ENCODE data around the gene MTFP1. TPM values are rescaled to one million over a fixed set of nuclear protein-coding genes. Genes with fewer than 3 reads are reported as not detected.

Gene MTFP1
- total RNA-seq, 1 experiment from 2014 or later, result 18.5 TPM

- no peaks in the 10 kb centered on the region for H3K9me2 ChIP-seq (ENCODE audit: insufficient read depth)
- H3F3A ChIP-seq (ENCODE audit: insufficient read depth, low read depth), result peaks cover 81% of the 10 kb centered on the region
- H3K27me3 ChIP-seq (ENCODE audit: insufficient read depth, low read depth), result no peaks in the 10 kb centered on the region
- H3K4me3 ChIP-seq, result peak overlapping the region; percentile 70; the same call in 1 of the 2 replicates
- no peaks in the 10 kb centered on the region for H3K9me3 ChIP-seq (ENCODE audit: insufficient read depth, low read depth)
- H3K79me2 ChIP-seq (ENCODE audit: low read depth), result peaks cover 24% of the 10 kb centered on the region
- DNase-seq, result peak; percentile 56 to 97
- no TSS peak for BruUV-seq (replicated peaks)
- no peak overlapping the region for H2AFZ ChIP-seq
- H3K36me3 ChIP-seq (ENCODE audit: low read depth), result peaks cover 44% of the 10 kb centered on the region
- H4K20me1 ChIP-seq (ENCODE audit: insufficient read depth), result no peaks in the 10 kb centered on the region
- POLR2A ChIA-PET (ENCODE audit: unreplicated experiment), result interaction anchor here (0.5 to 0.7 kb wide), 4 partner anchors 24 to 36 kb away, joined by 3 to 7 read pairs (median 6); no protein-coding TSS in a partner anchor
- peak overlapping the region; percentile 88 for H3K4me2 ChIP-seq
- CTCF ChIA-PET, result interaction anchor here (1.0 kb wide), 2 partner anchors 9 to 24 kb away, joined by 3 to 7 read pairs; partner anchors contain the start of gene SEC14L2
- TF ChIP-seq EZH2 (IDR thresholded peaks at IDR 0.05; ENCODE audit: low read depth) (no peak), CTCF (conservative IDR thresholded peaks at IDR 0.05) (no peak)
- peak overlapping the region; percentile 93 for H3K27ac ChIP-seq
- intact Hi-C loops (cut with micrococcal nuclease; ENCODE audit: unreplicated experiment), result loop anchor here (1.0 to 10.0 kb wide), 2 partner anchors 22 to 184 kb away; partner anchors contain the start of gene TCN2
- H3K4me1 ChIP-seq (replicated peaks; ENCODE audit: insufficient read depth), result peaks cover 68% of the 10 kb centered on the region
Observed at GRCh38 chr22:30420347-30421125, 5.0 kb upstream of the MTFP1 start.

- H3K27ac ChIP-seq, result peak overlapping the region; percentile 93
- no peaks in the 10 kb centered on the region for H4K20me1 ChIP-seq (ENCODE audit: insufficient read depth)
- ChIA-PET POLR2A (ENCODE audit: unreplicated experiment) (interaction anchor here (0.6 to 0.7 kb wide), 4 partner anchors 16 to 141 kb away, joined by 3 to 6 read pairs (median 4); no protein-coding TSS in a partner anchor), CTCF (interaction anchor here (1.0 kb wide), 1 partner anchor 25 kb away, joined by 3 read pairs; no protein-coding TSS in a partner anchor)
- TF ChIP-seq CTCF (conservative IDR thresholded peaks at IDR 0.05) (no peak), EZH2 (IDR thresholded peaks at IDR 0.05; ENCODE audit: low read depth) (no peak)
- peaks cover 31% of the 10 kb centered on the region for H3K36me3 ChIP-seq (ENCODE audit: low read depth)
- peak overlapping the region; percentile 88 for H3K4me2 ChIP-seq
- H3K4me3 ChIP-seq, result peak overlapping the region; percentile 70; the same call in 1 of the 2 replicates
- peaks cover 24% of the 10 kb centered on the region for H3K79me2 ChIP-seq (ENCODE audit: low read depth)
- intact Hi-C loops (cut with micrococcal nuclease; ENCODE audit: unreplicated experiment), result loop anchor here (2.0 to 10.0 kb wide), 2 partner anchors 13 to 183 kb away; partner anchors contain the start of gene TCN2
- no peaks in the 10 kb centered on the region for H3K27me3 ChIP-seq (ENCODE audit: insufficient read depth, low read depth)
- no TSS peak for BruUV-seq (replicated peaks)
- peaks cover 54% of the 10 kb centered on the region for H3K4me1 ChIP-seq (replicated peaks; ENCODE audit: insufficient read depth)
- H3K9me2 ChIP-seq (ENCODE audit: insufficient read depth), result no peaks in the 10 kb centered on the region
- H2AFZ ChIP-seq, result no peak overlapping the region
- peaks cover 76% of the 10 kb centered on the region for H3F3A ChIP-seq (ENCODE audit: insufficient read depth, low read depth)
- peak in 1 of 2 experiments; percentile 64 for DNase-seq
- no peaks in the 10 kb centered on the region for H3K9me3 ChIP-seq (ENCODE audit: insufficient read depth, low read depth)
Observed at GRCh38 chr22:30421695-30422480, 3.7 kb upstream of the MTFP1 start.
